Body of pancreas (tissue), 4 donors: ENCODE data around the gene ACOX1.

ENCODE experiments used
- CTCF ChIP-seq, 7 experiments: fragments of 450-650 bp in 4 of 7; fragments of 200-600 bp in 3 of 7; sonication (generic) in 3 of 7; IDR thresholded peaks; one replicate each; pipeline ENCODE4 v1.5.1; 2016 to 2019; ENCODE audit warnings: antibody characterized with exemption in 7 of 7
- POLR2A ChIP-seq, 3 donors: fragments of 450-650 bp; IDR thresholded peaks; one replicate each; pipeline ENCODE4 v1.6.1; 2016; ENCODE audit warnings: antibody characterized with exemption in 3 of 3, mild to moderate bottlenecking in 2 of 3

GRCh38 chr17:75897160-75898019 lies 81.6 kb downstream of the ACOX1 start:
- TF ChIP-seq CTCF (IDR thresholded peaks at IDR 0.05), result no peak
- no peak for TF ChIP-seq POLR2A (IDR thresholded peaks at IDR 0.05)
